GM18508 (cell line): Measurements from ENCODE around the gene TARM1.
"Not testable (repeated sequence)": the region's sequence is repeated elsewhere in the genome, so short reads cannot be mapped to it uniquely, and the experiment has no call there.

Experiments
- ATAC-seq: cut with Tn5 transposase; IDR thresholded peaks from one replicate; pipeline ENCODE4 v1.9.1; 2021; ENCODE audit warnings: moderate number of reproducible peaks; ENCODE audit not compliant: insufficient read depth, unreplicated experiment

TARM1 gene

GRCh38 chr19:54036542-54036941 is 44.6 kb downstream of the TARM1 start:
- ATAC-seq, result not testable (repeated sequence)

GRCh38 chr19:54035215-54036178 is 45.7 kb downstream of the TARM1 start:
- ATAC-seq, result no peak

GRCh38 chr19:54030895-54031586 is 50.1 kb downstream of the TARM1 start:
- no peak for ATAC-seq

GRCh38 chr19:54029930-54030490 is 51.2 kb downstream of the TARM1 start:
- no peak for ATAC-seq

- ATAC-seq, result no peak
Observed at GRCh38 chr19:54029301-54029700, 51.9 kb downstream of the TARM1 start.

GRCh38 chr19:54026656-54027055 is 54.5 kb downstream of the TARM1 start:
- no peak for ATAC-seq

GRCh38 chr19:54024660-54025059 is 56.5 kb downstream of the TARM1 start:
- no peak for ATAC-seq

GRCh38 chr19:54023191-54023590 is 58.0 kb downstream of the TARM1 start:
- no peak for ATAC-seq

GRCh38 chr19:54021932-54022331 is 59.2 kb downstream of the TARM1 start:
- no peak for ATAC-seq

- ATAC-seq, result no peak
Observed at GRCh38 chr19:54021363-54021762, 59.8 kb downstream of the TARM1 start.
